Nephron progenitor cell (in vitro differentiated cells): ENCODE results near the gene DHX8.
A peak's percentile ranks its signal among the peaks of the same experiment; 100 is the strongest.

Experiments used
- DNase-seq: peaks from one replicate; pipeline ENCODE4 v3.0.0; 2021
- H3K27ac Mint-ChIP-seq: 2 replicates; pipeline ENCODE4 v1.8.0; 2021; ENCODE audit warnings: mild to moderate bottlenecking, moderate library complexity, mixed read lengths
- H3K27me3 Mint-ChIP-seq: 2 replicates; pipeline ENCODE4 v1.8.0; 2021; ENCODE audit warnings: mild to moderate bottlenecking, low read depth, mixed read lengths; ENCODE audit not compliant: poor library complexity
- H3K36me3 Mint-ChIP-seq: 2 replicates; pipeline ENCODE4 v1.8.0; 2021; ENCODE audit warnings: low read depth, mixed read lengths
- H3K4me1 Mint-ChIP-seq: 2 replicates; pipeline ENCODE4 v1.8.0; 2021; ENCODE audit warnings: mixed read lengths
- H3K4me3 Mint-ChIP-seq: 2 replicates; pipeline ENCODE4 v1.8.0; 2021; ENCODE audit warnings: mild to moderate bottlenecking, moderate library complexity, mixed read lengths
- H3K9me3 Mint-ChIP-seq: 2 replicates; pipeline ENCODE4 v1.8.0; 2021; ENCODE audit warnings: mild to moderate bottlenecking, moderate library complexity, mixed read lengths
- TF ChIP-seq, protein P1 (sequence below): fragments of 200-600 bp; sonication (generic); IDR thresholded peaks from 2 replicates; pipeline ENCODE4 v1.5.0; 2021; ENCODE audit warnings: antibody characterized with exemption

Gene DHX8

GRCh38 chr17:43550754-43551153, 67.0 kb downstream of the DHX8 start:
- TF ChIP-seq, protein P1, sequence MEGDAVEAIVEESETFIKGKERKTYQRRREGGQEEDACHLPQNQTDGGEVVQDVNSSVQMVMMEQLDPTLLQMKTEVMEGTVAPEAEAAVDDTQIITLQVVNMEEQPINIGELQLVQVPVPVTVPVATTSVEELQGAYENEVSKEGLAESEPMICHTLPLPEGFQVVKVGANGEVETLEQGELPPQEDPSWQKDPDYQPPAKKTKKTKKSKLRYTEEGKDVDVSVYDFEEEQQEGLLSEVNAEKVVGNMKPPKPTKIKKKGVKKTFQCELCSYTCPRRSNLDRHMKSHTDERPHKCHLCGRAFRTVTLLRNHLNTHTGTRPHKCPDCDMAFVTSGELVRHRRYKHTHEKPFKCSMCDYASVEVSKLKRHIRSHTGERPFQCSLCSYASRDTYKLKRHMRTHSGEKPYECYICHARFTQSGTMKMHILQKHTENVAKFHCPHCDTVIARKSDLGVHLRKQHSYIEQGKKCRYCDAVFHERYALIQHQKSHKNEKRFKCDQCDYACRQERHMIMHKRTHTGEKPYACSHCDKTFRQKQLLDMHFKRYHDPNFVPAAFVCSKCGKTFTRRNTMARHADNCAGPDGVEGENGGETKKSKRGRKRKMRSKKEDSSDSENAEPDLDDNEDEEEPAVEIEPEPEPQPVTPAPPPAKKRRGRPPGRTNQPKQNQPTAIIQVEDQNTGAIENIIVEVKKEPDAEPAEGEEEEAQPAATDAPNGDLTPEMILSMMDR: no peak
- Mint-ChIP-seq H3K27me3 (peaks cover 44% of the 10 kb centered on the region), H3K9me3 (no peaks in the 10 kb centered on the region), H3K4me1 (peaks cover 73% of the 10 kb centered on the region), H3K27ac (peak overlapping the region; percentile 22), H3K36me3 (no peaks in the 10 kb centered on the region), H3K4me3 (no peak overlapping the region)
- no peak for DNase-seq

- peaks cover 77% of the 10 kb centered on the region for H3K4me1 Mint-ChIP-seq
- DNase-seq: no peak
- no peak overlapping the region for H3K27ac Mint-ChIP-seq
- H3K4me3 Mint-ChIP-seq: no peak overlapping the region
- no peaks in the 10 kb centered on the region for H3K9me3 Mint-ChIP-seq
- TF ChIP-seq, protein P1: no peak
- peaks cover 42% of the 10 kb centered on the region for H3K27me3 Mint-ChIP-seq
- peaks cover 4% of the 10 kb centered on the region for H3K36me3 Mint-ChIP-seq
These were observed 68.6 kb downstream of the DHX8 start for GRCh38 chr17:43552229-43552837.

DNA sequence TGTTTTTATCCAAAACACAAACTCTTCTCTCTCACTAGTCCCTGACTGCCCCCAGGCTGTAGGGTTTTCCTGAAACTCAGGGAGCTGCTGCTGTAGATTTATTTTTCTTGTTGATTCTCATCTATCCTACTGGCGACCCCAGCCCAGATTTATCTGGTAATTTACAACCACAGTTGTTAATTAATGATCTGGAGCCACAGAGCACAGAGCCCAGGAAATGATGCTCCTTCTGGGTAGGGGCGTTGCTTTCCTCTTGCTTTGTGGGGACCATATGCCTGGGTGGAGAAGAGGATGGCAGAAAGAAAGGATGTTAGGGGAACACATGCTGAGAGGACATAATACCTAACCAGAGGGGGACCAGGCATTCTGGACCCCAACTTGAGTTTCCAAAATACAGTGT, 69.8 kb downstream of the DHX8 start:
- Mint-ChIP-seq H3K4me3 (peak overlapping the region; percentile 6), H3K27ac (peak overlapping the region; percentile 66), H3K36me3 (peaks cover 4% of the 10 kb centered on the region), H3K4me1 (peaks cover 74% of the 10 kb centered on the region), H3K27me3 (peaks cover 44% of the 10 kb centered on the region), H3K9me3 (no peaks in the 10 kb centered on the region)
- TF ChIP-seq, protein P1: no peak
- no peak for DNase-seq

- Mint-ChIP-seq H3K27me3 (peaks cover 44% of the 10 kb centered on the region), H3K36me3 (peaks cover 4% of the 10 kb centered on the region), H3K9me3 (no peaks in the 10 kb centered on the region), H3K4me3 (peak overlapping the region; percentile 43), H3K27ac (no peak overlapping the region), H3K4me1 (peaks cover 75% of the 10 kb centered on the region)
- TF ChIP-seq, protein P1: no peak
- no peak for DNase-seq
These were observed 71.1 kb downstream of the DHX8 start for GRCh38 chr17:43554857-43555256.

DNA sequence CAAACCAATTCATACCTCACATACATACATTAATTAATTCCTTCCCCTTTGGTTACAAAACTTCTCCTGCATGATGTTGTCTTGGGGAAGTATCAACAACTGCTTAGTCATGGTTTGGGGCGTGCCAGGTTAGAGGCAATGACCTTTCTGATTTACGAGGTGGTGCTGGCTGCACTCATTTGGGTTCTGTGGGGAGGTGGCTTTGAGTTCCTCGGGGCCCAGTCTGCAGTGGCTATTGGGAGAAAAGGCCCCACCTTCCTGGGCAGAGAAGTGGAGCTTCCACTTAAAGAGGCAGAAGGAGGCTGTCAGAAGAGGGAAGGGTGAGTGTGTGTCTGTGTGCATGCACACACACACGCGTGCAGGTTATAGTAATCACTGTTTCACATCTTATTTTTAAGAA, 72.5 kb downstream of the DHX8 start:
- peak overlapping the region; percentile 26 for H3K4me3 Mint-ChIP-seq
- peaks cover 4% of the 10 kb centered on the region for H3K36me3 Mint-ChIP-seq
- DNase-seq: peak; percentile 36
- H3K27ac Mint-ChIP-seq: no peak overlapping the region
- peaks cover 77% of the 10 kb centered on the region for H3K4me1 Mint-ChIP-seq
- TF ChIP-seq, protein P1: no peak
- peaks cover 51% of the 10 kb centered on the region for H3K27me3 Mint-ChIP-seq
- H3K9me3 Mint-ChIP-seq: no peaks in the 10 kb centered on the region

GRCh38 chr17:43558805-43559160, 75.0 kb downstream of the DHX8 start:
- Mint-ChIP-seq H3K36me3 (peaks cover 4% of the 10 kb centered on the region), H3K4me1 (peaks cover 80% of the 10 kb centered on the region), H3K4me3 (no peak overlapping the region), H3K9me3 (no peaks in the 10 kb centered on the region), H3K27ac (no peak overlapping the region), H3K27me3 (peaks cover 47% of the 10 kb centered on the region)
- DNase-seq: no peak
- TF ChIP-seq, protein P1: no peak
